ENCODE results near the gene MISP.
A peak's percentile ranks its signal among the peaks of the same experiment; 100 is the strongest.

Gene MISP

GRCh38 chr19:797528-798414 is 46.9 kb downstream of the MISP start:
- TF ChIP-seq OSR1 (CRISPR knock-in tag; IDR thresholded peaks at IDR 0.05) (no peak), ISL1 (CRISPR knock-in tag; IDR thresholded peaks at IDR 0.05) (no peak), CREB5 (CRISPR knock-in tag; IDR thresholded peaks at IDR 0.05; ENCODE audit: low read depth) (no peak), CSDC2 (CRISPR knock-in tag; IDR thresholded peaks at IDR 0.05) (peak; percentile 86; the same call in 1 of the 2 replicates), RARB (CRISPR knock-in tag; IDR thresholded peaks at IDR 0.05) (no peak), ARNTL (CRISPR knock-in tag; IDR thresholded peaks at IDR 0.05; ENCODE audit: borderline replicate concordance, low read depth) (no peak), GLIS3 (CRISPR knock-in tag; IDR thresholded peaks at IDR 0.05) (no peak), ZNF8 (CRISPR knock-in tag; IDR thresholded peaks at IDR 0.05) (no peak), TSHZ2 (CRISPR knock-in tag; IDR thresholded peaks at IDR 0.05) (peak; percentile 73), PATZ1 (CRISPR knock-in tag; IDR thresholded peaks at IDR 0.05; ENCODE audit: borderline replicate concordance) (no peak), ZFP3 (CRISPR knock-in tag; IDR thresholded peaks at IDR 0.05) (no peak), TCF4 (CRISPR knock-in tag; IDR thresholded peaks at IDR 0.05; ENCODE audit: borderline replicate concordance) (no peak), TOX (CRISPR knock-in tag; IDR thresholded peaks at IDR 0.05; ENCODE audit: borderline replicate concordance) (no peak), ZNF70 (CRISPR knock-in tag; IDR thresholded peaks at IDR 0.05) (no peak), ZNF565 (CRISPR knock-in tag; conservative IDR thresholded peaks at IDR 0.05; ENCODE audit: low read depth) (no peak), ESRRG (CRISPR knock-in tag; IDR thresholded peaks at IDR 0.05) (no peak), SNAI2 (CRISPR knock-in tag; IDR thresholded peaks at IDR 0.05) (peak; percentile 82; the same call in 1 of the 2 replicates), BACH2 (CRISPR knock-in tag; IDR thresholded peaks at IDR 0.05; ENCODE audit: borderline replicate concordance) (no peak), POU6F1 (CRISPR knock-in tag; IDR thresholded peaks at IDR 0.05; ENCODE audit: borderline replicate concordance, low read depth) (no peak), ZFP30 (CRISPR knock-in tag; IDR thresholded peaks at IDR 0.05) (peak; percentile 6; the same call in 1 of the 2 replicates), CSRNP3 (CRISPR knock-in tag; IDR thresholded peaks at IDR 0.05) (no peak), PPARA (CRISPR knock-in tag; IDR thresholded peaks at IDR 0.05; ENCODE audit: borderline replicate concordance) (0 out of 2 replicates have a peak, but pooled peaks have one; percentile 45), ZC3H10 (CRISPR knock-in tag; IDR thresholded peaks at IDR 0.05) (peak; percentile 19; the same call in 1 of the 2 replicates)
- no peak for ATAC-seq
